Measurements from ENCODE around the gene KCNE5. TPM values are rescaled to one million over a fixed set of nuclear protein-coding genes. Genes with fewer than 3 reads are reported as not detected.
"Not testable (repeated sequence)": the region's sequence is repeated elsewhere in the genome, so short reads cannot be mapped to it uniquely, and the experiment has no call there.

The KCNE5 gene
- total RNA-seq, 1 donor, result 0.36 TPM

DNA sequence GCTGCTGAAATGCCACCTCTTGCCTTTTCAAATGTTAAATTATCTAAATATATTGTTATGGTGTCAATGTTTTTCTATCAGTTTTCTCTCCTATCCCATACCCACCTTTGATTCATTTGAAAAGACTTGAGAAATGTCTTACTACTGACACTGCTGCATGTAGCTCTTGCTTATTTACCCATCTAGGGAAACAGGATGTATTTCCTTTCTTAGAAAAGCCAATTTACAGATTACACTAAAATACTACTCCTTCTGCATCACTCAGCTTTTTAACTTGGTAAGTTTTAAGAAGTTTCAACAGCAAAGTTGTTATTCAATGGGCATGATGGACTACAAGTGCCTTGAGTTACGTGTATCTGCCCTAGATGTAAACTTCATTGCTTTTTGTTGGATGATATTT is 13.2 kb upstream of the KCNE5 start:
- no peaks in the 10 kb centered on the region for H3K79me2 ChIP-seq (ENCODE audit: insufficient read depth, low read length)
- H2AFZ ChIP-seq (ENCODE audit: low read length), result no peak overlapping the region
- no peak for DNase-seq (ENCODE audit: insufficient read length, low spot score, missing footprints)
- no peak overlapping the region for H3K4me2 ChIP-seq (ENCODE audit: insufficient read depth, low read length)
- TF ChIP-seq CTCF (IDR thresholded peaks at IDR 0.05; ENCODE audit: extremely low read depth, low read depth, low read length), result no peak
- no peaks in the 10 kb centered on the region for H3K9me3 ChIP-seq (ENCODE audit: low read depth, low read length)
- no peaks in the 10 kb centered on the region for H3K27me3 ChIP-seq (ENCODE audit: insufficient read depth, low read length)
- H3K4me3 ChIP-seq (ENCODE audit: insufficient read depth, low read length), result no peak overlapping the region
- H3K36me3 ChIP-seq (ENCODE audit: insufficient read depth, low read length), result no peaks in the 10 kb centered on the region
- H3K4me1 ChIP-seq (ENCODE audit: insufficient read depth, low read length), result no peaks in the 10 kb centered on the region
- H3K27ac ChIP-seq (ENCODE audit: low read depth, low read length), result no peak overlapping the region
- H4K20me1 ChIP-seq (ENCODE audit: insufficient read depth, low read length), result peaks cover 7% of the 10 kb centered on the region

DNA sequence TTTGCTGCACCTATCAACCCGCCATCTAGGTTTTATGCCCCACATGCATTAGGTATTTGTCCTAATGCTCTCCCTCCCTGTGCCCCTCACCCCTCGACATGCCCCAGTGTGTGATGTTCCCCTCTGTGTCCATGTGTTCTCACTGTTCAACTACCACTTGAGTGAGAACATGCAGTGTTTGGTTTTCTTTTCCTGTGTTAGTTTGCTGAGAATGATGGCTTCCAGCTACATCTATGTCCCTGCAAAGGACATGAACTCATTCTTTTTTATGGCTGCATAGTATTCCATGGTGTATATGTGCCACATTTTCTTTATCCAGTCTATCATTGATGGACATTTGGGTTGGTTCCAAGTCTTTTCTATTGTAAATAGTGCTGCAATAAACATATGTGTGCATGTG is 12.5 kb upstream of the KCNE5 start:
- not testable (repeated sequence) for H3K4me2 ChIP-seq (ENCODE audit: insufficient read depth, low read length); H3K4me3 ChIP-seq (ENCODE audit: insufficient read depth, low read length); H3K9me3 ChIP-seq (ENCODE audit: low read depth, low read length); DNase-seq (ENCODE audit: insufficient read length, low spot score, missing footprints); H3K4me1 ChIP-seq (ENCODE audit: insufficient read depth, low read length); H3K27me3 ChIP-seq (ENCODE audit: insufficient read depth, low read length); H3K36me3 ChIP-seq (ENCODE audit: insufficient read depth, low read length); H4K20me1 ChIP-seq (ENCODE audit: insufficient read depth, low read length); H3K27ac ChIP-seq (ENCODE audit: low read depth, low read length); H2AFZ ChIP-seq (ENCODE audit: low read length); H3K79me2 ChIP-seq (ENCODE audit: insufficient read depth, low read length)

DNA sequence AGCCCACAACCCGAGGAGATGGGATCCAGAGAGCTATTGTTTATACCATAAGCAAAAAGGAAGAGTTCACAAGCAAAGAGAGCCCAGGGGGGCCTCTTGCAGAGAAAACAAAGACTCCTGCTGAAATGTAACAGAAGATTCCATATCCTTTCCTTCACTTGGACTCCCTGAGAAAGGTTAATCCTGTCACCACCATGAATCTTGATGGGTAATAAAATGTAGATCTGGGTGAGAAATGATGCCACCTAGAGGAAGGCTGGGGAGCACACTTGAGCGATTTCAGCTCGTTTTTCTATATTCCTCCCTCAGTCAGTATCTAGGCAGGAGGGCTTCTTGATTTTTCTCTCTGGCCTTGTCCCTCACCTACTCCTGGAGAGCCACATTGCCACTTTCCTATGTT is 10.2 kb upstream of the KCNE5 start:
- no peak overlapping the region for H3K4me3 ChIP-seq (ENCODE audit: insufficient read depth, low read length)
- H3K79me2 ChIP-seq (ENCODE audit: insufficient read depth, low read length), result no peaks in the 10 kb centered on the region
- H3K36me3 ChIP-seq (ENCODE audit: insufficient read depth, low read length), result no peaks in the 10 kb centered on the region
- no peak overlapping the region for H3K4me2 ChIP-seq (ENCODE audit: insufficient read depth, low read length)
- peaks cover 3% of the 10 kb centered on the region for H3K27me3 ChIP-seq (ENCODE audit: insufficient read depth, low read length)
- H4K20me1 ChIP-seq (ENCODE audit: insufficient read depth, low read length), result peaks cover 6% of the 10 kb centered on the region
- H3K4me1 ChIP-seq (ENCODE audit: insufficient read depth, low read length), result no peaks in the 10 kb centered on the region
- no peaks in the 10 kb centered on the region for H3K9me3 ChIP-seq (ENCODE audit: low read depth, low read length)
- no peak overlapping the region for H2AFZ ChIP-seq (ENCODE audit: low read length)
- peak; percentile 57 for TF ChIP-seq CTCF (IDR thresholded peaks at IDR 0.05; ENCODE audit: extremely low read depth, low read depth, low read length)
- H3K27ac ChIP-seq (ENCODE audit: low read depth, low read length), result no peak overlapping the region
- no peak for DNase-seq (ENCODE audit: insufficient read length, low spot score, missing footprints)

- DNase-seq (ENCODE audit: insufficient read length, low spot score, missing footprints), result no peak
- H3K79me2 ChIP-seq (ENCODE audit: insufficient read depth, low read length), result no peaks in the 10 kb centered on the region
- peaks cover 8% of the 10 kb centered on the region for H3K27me3 ChIP-seq (ENCODE audit: insufficient read depth, low read length)
- no peak overlapping the region for H3K27ac ChIP-seq (ENCODE audit: low read depth, low read length)
- H4K20me1 ChIP-seq (ENCODE audit: insufficient read depth, low read length), result peaks cover 6% of the 10 kb centered on the region
- no peak overlapping the region for H3K4me3 ChIP-seq (ENCODE audit: insufficient read depth, low read length)
- no peaks in the 10 kb centered on the region for H3K36me3 ChIP-seq (ENCODE audit: insufficient read depth, low read length)
- H3K4me2 ChIP-seq (ENCODE audit: insufficient read depth, low read length), result no peak overlapping the region
- H2AFZ ChIP-seq (ENCODE audit: low read length), result no peak overlapping the region
- H3K9me3 ChIP-seq (ENCODE audit: low read depth, low read length), result no peaks in the 10 kb centered on the region
- TF ChIP-seq CTCF (IDR thresholded peaks at IDR 0.05; ENCODE audit: extremely low read depth, low read depth, low read length), result peak; percentile 61
- H3K4me1 ChIP-seq (ENCODE audit: insufficient read depth, low read length), result no peaks in the 10 kb centered on the region
These were observed 8.0 kb upstream of the KCNE5 start for GRCh38 chrX:109632906-109633504.

All from osteoblast (primary cell).